CD4-positive, alpha-beta T cell treated with Interleukin-4 for 1 hour (primary cell): ENCODE measurements around the gene NOL8.

Source experiments
- DNase-seq, 2 donors: peaks; one replicate each; pipeline ENCODE4 v3.0.0-alpha.2; 2020 to 2022

Gene NOL8

DNA sequence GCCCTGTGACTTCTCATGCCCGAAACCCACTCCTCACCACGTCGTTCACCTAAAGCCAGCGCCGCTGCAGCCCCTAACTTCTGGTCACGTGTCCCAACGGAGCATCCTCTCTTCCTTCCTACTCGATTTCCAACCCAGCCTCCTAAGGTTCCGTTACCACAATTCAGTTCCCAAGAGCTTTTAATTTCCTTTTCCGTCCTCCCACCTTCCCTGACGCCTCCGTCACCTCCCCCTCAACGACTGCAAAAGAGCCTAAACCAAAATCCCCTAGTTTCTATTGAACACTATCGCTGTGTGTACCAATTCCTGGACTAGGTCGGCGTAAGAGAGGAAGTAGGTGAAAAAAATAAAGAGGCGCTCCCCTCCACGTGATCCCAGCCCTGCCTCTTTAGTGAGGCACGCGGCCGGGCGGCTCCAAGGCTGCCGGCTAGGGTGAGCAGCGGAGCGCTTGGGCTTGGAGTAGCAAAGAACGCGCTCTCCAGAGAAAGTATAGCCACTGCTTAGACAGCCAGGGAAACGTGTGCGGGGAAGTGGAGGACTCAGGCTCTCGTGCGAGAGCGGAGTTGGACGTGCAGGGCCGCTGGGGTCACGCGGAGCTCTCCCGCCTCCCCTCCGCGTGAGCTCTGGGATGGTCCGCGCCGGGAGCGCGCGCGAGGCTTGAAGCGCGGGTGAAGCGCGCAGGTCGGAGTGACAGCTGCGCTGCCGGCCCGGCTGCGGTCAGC lies at the start of gene NOL8, which contains the start of gene CENPP:
Gene NOL8, minus strand, starts transcription at position 82 of the 722 bp plus-strand sequence. CDS start 1,189 bp downstream, outside the sequence.
Gene CENPP, plus strand, starts transcription at position 685 of the 722 bp plus-strand sequence.
- peak; percentile 85 to 89 for DNase-seq

DNA sequence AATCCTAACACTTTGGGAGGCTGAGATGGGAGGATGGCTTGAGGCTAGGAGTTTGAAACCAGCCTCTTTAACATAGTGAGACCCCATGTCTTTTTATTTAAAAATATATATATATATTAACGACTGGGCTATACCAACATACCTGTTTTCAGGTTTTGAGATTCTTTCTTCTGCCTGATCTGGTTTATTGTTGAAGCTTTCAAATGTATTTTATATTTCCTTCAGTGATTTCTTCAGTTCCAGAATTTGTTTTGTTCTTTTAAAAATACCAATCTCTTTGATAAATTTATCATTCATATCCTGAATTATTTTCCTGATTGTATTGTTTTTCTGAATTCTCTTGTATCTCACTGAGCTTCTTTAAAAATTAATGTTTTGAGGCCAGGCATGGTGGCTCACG lies 48.0 kb upstream of the NOL8 start:
- no peak for DNase-seq

DNA sequence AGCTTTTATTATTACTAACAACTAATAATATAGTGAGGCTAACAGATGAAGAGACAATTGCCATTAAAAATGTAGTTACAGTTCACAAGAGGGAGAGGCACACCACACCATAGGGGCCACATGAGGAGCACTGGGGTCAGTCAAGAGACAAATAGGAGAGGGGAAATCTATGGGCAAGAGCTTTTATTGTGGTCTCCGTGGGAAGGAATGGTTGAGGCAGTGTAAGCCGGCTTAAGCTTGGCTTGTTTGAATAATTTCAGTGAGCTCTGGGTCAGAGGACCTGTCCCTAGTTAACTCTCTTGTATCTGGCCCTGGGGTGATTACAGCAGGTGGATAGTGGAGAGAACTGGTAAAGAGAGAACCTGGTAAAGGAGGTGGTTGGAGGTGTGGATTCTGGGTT lies 43.9 kb upstream of the NOL8 start:
- no peak for DNase-seq

DNA sequence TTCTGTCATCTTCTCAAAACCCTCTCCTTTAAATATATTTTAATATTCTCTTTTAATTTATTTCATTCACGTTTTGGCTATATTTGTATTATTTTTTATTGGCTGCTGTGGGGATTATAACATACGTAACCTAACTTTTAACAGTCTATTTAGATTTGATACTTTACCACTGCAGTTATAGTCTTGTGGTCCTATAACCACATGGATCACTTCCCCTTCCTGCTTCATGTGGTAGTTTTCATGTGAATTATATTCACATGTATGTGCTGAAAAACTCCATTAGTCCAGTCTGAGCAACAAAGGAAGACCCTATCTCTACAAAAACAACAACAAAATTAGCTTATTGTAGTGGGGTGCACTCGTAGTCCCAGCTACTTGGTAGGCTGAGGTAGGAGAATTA lies 34.9 kb upstream of the NOL8 start:
- no peak for DNase-seq

DNA sequence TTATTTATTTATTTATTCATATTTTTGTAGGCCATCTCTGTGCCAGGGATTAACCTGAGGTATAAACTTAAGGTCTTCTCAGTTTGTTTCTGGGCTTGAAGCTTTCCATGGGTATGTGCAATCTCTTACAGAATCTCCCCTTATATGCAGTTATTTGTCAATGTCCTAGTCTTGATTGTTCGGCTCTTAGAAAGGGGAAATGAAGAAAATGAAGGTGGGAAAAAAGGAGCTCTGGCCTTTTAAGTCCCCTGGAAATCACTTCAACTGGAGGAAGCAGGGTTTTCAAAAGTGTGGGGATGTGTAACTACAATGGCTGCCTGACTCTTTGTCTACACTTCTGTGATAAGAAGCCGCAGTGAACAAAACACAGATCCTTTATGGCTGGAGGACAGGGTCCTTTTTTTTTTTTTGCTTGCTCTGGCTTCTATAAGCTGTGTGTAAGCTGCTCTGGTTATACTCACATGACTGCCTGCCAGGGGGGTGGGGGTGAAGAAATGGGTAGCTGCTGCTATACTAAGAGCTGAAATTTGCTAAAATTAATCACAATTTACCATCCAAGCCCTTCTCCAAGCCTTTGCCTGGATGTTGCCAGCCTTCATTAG lies 34.3 kb upstream of the NOL8 start:
- DNase-seq, result no peak

DNA sequence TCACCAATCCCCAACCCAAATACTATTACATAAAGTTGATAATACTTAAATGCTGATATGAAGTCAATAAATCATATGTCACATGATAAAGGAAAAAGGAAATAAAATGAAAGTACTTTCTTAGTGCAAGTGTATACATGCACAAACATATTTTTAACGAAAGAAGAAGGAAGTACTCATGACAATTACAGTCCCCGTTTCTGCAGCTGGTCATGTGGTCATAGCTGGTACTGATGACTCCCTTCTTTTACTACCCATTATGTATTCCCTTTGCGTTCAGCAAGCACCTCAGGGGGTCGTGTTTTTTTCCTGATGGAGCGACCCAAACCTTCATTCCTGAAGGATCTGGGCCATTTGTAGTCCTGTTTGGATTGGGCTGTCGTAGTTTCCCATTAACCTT lies 27.9 kb upstream of the NOL8 start:
- DNase-seq, result no peak

DNA sequence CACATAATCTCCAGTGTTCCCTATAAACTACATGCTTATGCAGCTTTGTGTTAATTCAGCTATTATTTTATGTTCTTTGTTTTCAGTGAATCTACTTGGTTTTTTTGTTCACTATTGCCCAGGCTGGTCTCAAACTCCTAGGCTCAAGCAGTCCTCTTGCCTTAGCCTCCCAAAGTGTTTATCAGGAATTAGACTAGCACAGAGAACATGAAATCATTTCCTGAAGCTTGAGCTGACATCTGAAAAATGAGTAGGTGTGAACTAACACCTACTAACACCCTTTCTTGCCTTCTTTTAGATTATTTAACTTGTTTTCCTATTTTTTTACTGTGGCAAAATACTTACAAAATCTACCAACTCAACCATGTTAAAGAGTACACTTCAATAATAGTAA lies 25.6 kb upstream of the NOL8 start:
- no peak for DNase-seq

DNA sequence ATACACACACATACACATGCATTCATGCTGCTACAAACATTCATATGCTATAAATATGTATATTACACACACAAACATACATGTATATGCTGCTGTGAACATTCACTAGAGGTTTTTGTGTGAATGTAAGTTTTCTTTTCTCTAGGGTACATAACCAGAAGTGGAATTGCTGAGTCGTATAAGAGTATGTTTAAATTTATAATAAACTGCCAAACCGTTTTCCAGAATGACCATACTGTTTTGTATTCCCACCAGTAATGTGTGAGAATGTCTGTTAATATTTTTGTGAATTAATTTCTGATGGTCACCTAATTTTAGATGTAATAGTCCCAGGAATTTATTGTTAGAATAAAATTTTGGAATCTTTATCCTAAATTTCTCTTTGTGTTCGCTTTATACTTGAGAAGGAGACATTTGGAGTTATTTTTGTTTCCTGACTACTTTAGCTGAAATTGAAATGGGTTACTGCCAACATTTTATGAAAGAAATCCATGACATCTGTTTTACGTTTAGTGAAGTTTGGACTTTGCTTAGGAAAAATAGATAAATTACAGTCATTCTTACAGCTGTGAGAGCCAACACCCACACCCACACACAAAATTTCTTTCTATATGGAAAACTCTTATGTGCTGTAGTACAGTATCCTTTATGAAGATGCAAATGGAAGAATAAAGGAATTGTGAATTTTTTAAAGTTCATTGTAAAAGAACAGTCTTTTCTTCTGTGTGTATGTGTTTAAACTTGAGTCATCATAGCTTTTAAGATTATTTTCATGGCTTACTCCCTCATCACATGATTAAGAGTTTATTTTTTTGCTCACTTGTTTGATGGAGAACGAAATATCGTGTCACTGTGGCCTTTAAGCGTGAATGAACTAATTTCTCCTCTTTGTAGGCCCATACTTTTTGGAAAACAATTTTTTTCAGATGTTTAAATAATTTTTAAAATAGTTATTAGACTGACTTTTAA lies 24.9 kb upstream of the NOL8 start:
- no peak for DNase-seq

DNA sequence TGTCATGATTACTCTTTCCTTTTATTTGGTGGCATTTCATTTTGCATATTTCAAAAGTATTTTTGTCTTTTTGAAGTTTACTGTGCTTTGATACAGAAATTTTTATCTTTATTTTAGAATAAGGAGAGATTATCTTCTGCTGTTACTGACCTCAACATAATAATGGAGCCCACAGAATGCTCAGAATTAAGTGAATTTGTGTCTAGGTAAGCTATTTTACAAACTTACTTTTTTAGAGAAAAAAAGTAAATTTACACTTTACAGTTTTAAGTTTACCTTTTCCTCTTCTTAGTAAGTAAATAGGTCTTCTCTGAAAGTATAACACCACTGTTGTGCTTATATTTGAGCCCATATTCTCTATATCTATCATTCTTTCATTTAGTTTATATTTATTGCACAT lies 20.4 kb upstream of the NOL8 start:
- DNase-seq, result no peak

DNA sequence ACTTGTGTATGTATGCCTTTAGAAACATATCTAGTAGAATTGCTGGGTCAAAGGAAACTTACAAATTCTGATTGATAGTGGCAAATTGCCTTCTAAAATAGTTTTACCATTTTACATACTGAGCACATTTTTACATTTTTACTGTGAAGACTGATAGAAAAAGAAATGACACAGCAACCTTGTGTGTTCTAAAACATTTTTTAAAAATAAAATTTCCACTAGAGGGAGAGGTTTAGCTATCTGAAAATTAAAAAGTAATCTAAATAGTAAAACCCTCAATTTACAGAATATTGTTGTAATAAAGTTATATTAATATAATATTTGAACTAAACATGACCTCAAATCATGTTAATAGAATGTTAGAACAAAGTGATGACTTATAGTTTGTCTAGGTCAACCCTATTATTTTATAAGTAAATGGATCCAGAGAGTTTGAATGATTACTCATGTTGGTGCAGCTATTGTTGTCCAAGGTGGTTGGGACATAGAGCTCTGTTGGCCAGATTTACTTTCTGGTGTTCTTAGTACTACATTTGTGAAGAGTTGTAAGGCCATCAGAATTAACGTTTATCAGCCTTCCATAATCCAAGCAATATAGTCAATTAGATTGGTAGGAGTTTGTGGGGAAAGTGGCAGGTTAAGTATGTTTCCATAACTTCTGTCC lies 17.8 kb upstream of the NOL8 start:
- no peak for DNase-seq

DNA sequence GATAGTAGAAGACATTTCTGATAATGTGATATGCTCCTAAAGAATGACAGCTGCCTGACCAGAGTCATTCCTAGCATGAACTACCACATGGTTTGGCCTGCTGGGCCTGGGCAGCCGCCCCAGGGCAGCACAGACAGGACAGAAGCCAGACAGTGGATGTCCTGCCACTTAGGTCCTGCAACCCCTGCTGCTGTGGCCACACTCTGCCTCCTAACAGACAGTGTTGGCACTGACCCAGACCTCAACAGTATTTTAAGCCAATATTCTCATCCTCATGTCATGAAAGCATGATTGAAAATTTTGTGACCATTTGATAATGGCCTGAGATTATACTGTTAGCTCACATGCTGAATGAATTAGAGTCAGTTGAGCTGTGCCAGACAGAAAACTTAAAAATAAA lies 16.4 kb upstream of the NOL8 start:
- DNase-seq, result no peak

DNA sequence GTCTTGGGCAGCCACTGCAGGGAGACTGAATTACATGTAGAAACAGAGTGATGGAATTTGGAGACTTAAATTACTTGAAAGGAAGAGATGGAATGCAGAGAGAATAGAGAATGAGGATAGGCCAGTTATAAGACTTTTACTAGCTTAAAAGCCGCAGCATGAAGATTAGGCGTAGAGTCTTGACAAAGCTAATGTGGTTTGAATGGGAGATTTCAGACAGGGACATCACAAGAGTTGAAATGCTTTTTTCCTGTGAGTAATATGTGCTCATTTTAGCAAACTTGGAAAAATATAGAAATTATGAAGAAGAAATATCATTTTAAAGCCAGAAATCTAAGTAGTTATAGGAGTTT lies 8.1 kb upstream of the NOL8 start:
- no peak for DNase-seq

DNA sequence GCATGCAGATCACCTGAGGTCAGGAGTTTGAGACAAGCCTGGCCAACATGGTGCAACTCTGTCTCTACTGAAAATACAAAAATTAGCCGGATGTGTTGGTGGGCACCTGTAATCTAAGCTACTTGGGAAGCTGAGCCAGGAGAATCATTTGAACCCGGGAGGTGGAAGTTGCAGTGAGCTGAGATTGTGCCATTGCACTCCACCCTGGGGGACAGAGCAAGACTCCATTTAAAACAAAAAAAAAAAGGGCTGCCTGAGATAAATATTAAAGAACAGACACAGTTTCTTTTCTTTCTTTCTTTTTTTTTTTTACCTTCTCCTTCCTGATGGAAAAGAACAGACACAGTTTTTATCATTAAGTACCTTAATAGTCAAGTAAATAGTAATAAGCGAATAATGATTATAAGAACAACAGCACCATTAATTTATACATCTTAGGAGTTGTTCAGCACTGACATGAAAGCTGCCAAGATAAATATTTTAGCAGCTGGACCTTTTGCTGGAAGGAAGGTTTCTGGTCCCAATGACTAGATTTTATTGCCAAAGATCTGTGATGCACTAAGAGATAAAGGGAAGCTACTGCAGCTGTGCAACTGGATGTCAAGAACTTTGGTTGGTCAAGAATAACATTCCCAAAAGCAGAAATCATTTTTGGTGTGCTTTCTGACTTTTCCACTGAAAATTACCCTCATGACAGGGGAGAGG lies 7.6 kb upstream of the NOL8 start:
- no peak for DNase-seq

DNA sequence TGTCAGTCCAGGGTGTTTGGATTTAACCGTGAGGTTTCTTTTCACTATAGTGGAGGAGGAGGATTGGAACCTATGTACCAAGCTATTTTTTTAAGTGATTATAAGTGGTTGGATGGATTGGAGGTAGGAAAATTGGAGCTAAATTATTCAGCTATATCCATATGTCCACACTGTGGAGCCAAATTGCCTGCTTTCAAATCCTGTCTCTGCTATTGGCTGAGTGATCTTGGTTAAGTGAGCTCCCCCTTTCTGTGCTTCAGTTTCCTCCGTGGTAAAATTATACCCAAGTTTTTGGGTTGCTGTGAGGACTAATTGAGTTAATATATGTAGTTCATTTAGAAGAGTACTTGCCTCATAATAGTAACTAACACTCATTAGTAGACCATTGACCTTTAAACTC lies 3.1 kb upstream of the NOL8 start:
- no peak for DNase-seq

DNA sequence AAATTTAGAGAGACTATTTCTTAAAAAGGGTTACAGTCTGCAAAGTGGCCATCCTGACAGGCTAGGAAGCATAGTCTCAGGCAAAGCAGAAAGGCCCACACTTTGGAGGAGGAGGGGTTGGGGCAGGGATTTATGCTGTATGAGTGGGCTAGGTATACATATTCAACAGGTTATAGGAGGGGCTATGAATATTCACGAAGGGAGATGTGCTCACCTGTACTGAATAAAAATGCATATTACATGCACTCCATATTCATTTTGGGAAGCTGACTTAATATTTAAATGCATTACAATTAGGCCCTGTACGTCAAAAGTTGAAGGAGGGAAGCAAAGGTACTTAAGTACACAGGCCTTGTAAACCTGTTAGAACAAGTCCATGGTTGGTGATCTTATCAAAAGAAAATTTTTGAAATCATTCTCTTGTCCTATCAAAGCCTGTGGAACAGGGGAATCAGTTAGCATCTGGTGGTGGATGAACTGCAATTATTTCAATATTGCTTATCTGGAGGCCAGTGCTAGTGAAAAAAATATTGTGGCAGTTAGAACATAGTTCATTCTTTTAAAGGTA lies 2.2 kb upstream of the NOL8 start:
- DNase-seq, result no peak

DNA sequence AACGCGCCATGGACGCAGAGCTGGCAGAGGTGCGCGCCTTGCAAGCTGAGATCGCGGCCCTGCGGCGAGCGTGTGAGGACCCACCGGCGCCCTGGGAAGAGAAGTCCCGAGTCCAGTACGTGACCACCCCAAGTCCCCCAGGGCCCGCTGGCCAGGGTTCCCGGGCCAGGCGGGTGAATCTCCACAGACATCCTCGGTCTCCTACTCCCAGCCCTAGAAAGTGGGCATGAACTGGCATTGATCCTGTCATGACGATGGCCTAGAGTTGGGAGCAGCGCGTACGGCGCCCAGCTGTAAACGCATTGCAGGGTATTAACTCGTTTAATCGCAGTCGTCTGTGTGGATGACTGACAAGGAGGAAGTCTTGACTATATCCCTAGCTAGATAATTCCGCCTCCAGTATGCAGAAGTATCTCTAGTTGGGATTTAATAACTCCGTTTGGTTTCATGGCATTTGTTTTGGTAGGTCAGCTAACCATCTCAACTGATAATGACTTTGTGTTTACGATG lies 896 bp upstream of the NOL8 start:
- DNase-seq, result no peak

DNA sequence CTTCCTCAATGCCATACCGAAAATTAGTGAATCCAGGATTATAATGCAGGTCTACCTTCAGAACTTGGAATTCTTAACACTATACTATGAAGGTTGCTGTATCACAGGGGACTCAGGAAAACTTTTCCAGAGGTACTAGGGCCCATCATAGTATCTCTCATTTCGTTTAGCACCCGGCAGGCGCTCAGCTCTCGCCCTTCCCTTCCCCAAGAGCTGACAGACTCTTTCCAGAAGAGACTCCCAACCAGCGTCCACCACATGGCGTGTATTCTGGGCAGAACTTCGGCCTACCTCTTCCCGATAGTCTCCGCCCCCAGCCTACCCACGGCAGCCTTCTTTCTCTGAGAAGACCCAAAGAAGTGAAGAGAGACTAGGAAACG lies 271 bp downstream of the NOL8 start:
- no peak for DNase-seq

DNA sequence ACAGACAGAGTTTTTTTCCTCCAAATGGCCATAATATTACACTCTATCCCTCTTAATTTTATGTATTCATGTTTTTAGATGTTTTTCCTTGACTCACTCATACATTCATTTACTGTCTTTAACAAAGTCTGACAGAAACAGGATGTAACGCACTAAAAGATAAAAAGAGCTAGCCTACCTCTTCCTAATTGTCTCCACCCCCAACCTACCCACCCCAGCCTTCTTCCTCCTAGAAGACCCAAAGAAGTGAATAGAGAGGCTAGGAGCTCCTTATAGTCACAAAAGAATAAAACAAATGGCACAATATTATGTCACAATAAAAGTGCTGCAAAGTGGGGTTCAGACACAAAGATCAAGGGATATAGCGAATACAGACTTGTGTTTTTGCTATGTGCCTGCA lies 719 bp downstream of the NOL8 start:
- DNase-seq, result no peak

DNA sequence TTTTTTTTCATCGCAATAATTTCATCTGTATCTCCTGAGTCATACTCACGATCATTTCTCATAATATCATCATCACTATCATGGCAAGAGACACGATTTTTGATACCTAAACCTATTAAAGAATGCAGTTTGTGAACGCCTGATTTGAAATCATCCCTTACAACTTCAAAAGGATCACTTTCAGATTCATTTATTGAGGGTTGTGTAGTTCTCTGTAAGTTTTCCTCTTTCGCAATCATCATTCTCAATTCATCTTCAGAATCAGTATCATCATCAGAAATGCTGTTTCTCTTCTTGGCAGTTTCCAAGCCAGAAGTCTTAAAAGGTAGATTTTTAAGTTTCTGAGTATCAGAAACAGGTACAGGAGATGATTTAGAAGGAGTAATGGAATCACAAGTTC lies 9.7 kb downstream of the NOL8 start:
- no peak for DNase-seq

DNA sequence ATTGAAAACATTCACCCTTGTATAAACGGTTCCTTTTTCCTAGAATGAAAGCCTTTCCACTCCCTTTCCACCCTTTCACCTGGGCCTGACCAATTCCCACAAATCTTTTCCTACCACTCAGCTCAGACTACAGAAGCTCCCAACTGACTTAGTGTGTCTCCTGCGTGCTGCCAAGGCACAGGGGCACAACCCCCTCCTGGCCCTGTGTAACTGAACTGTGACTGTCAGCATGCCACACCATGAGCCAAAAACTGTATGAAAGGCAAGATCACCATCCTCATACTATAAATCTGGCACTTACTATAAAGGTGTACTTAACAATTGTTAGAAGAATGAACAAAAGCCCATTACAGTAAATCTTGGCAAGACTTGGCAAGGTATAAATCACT lies 11.5 kb downstream of the NOL8 start:
- no peak for DNase-seq

DNA sequence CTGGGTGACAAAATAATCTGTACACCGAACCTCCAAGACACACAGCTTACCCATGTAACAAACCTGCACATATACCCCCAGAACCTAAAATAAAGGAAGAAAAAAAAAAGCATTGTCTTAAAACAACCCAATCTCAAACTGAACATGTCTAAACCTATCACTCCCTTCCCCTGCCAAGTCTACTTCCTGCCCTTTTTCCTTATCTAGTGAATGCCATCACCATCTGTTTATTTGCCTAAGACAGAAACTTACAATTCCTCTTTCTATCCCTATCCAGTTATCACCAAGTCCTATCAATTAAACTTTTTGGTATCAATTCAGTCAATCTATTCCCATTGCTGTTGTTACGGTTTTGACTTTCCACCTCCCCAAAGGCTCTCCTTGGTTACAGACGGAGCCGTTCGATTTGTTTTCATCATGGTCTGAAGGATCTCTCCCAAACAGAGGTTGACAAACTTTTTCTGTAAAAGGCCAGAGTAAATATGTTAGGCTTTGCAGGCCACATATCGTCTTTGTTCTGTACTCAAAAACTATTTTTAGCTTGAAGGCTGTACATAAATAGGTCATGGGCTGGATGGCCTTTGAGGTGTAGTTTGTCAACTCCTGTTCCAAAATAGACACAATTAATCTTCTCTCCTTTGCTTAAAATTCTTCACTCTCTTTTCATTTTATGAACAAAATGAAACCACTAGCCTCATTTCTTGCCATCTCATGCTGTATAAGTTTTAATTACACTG lies 12.1 kb downstream of the NOL8 start:
- DNase-seq, result no peak
